Measurements from ENCODE around the gene CHI3L1. TPM values are rescaled to one million over a fixed set of nuclear protein-coding genes. Genes with fewer than 3 reads are reported as not detected.

CHI3L1 gene
- total and polyA plus RNA-seq, 8 donors = 1.7 to 12.1 (median 7.9) TPM

DNA sequence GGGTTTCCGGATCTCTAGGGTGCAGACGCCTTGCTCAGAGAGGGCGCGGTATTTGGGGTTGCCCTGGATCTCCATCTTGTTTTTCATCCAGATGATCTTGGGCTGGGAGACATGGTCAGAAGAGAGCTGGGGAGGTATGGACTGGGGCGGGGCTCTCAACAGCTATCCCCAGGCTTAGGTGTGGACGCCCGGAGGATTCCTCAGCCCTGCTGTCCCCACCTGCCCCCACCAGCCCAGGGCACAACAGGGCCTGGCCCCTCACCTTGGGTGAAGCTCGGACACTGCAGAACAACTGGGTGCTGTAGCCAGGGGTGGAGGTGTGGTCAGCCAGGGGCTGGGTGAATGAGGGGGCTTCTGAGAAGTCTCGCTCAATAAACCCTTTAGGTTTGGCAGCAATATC is 17.5 kb downstream of the CHI3L1 start:
- no peak for ATAC-seq
- Histone ChIP-seq H3K9me3 (no peaks in the 10 kb centered on the region), H3K4me1 (no peaks in the 10 kb centered on the region), H3K27ac (no peak overlapping the region), H3K27me3 (no peaks in the 10 kb centered on the region), H3K4me3 (no peak overlapping the region), H3K36me3 (no peaks in the 10 kb centered on the region)
- DNase-seq = peak in 1 of 6 donors; percentile 44
- TF ChIP-seq, protein P1, sequence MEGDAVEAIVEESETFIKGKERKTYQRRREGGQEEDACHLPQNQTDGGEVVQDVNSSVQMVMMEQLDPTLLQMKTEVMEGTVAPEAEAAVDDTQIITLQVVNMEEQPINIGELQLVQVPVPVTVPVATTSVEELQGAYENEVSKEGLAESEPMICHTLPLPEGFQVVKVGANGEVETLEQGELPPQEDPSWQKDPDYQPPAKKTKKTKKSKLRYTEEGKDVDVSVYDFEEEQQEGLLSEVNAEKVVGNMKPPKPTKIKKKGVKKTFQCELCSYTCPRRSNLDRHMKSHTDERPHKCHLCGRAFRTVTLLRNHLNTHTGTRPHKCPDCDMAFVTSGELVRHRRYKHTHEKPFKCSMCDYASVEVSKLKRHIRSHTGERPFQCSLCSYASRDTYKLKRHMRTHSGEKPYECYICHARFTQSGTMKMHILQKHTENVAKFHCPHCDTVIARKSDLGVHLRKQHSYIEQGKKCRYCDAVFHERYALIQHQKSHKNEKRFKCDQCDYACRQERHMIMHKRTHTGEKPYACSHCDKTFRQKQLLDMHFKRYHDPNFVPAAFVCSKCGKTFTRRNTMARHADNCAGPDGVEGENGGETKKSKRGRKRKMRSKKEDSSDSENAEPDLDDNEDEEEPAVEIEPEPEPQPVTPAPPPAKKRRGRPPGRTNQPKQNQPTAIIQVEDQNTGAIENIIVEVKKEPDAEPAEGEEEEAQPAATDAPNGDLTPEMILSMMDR (IDR thresholded peaks at IDR 0.05) = no peak
- FAIRE-seq = no peak
- intact Hi-C loops (cut with DNase I) = no loop called here
- 79 to 88% methylated on average over 9 of the region's 9 CpGs for WGBS, 2 donors

DNA sequence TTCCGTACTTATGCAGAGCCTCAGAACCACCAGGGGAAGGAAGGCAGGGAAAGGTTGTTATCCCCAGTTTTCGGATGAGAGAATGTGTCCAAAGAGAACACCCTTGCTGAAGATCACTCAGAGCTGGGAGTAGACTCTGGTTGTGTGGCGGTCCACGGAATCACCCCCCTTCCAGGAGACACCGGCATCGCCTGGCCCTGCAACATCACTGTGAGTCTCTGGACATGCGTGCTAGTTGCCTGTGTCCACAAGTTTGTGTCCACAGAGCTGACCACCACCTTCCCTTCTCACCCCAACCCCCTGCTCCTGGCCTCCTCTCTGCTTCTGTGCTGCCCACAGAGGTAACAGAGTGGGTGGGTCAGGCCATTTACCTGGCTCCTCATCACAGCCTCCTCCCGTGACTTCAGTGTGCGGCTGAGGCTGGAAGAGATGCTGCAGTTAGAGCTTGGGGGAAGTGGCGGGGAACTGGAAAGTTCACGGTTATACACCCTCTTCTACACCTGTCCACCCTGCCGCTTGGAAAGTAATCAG is 18.2 kb downstream of the CHI3L1 start:
- Histone ChIP-seq H3K27me3 (no peaks in the 10 kb centered on the region), H3K36me3 (no peaks in the 10 kb centered on the region), H3K27ac (no peak overlapping the region), H3K4me3 (no peak overlapping the region), H3K9me3 (no peaks in the 10 kb centered on the region), H3K4me1 (no peaks in the 10 kb centered on the region)
- DNase-seq (peak in 1 of 6 donors; percentile 29), ATAC-seq (no peak), FAIRE-seq (no peak)
- WGBS, 2 donors = 87 to 91% methylated on average over 12 of the region's 12 CpGs
- TF ChIP-seq, protein P1 (IDR thresholded peaks at IDR 0.05) = no peak
- intact Hi-C loops (cut with DNase I) = no loop called here

DNA sequence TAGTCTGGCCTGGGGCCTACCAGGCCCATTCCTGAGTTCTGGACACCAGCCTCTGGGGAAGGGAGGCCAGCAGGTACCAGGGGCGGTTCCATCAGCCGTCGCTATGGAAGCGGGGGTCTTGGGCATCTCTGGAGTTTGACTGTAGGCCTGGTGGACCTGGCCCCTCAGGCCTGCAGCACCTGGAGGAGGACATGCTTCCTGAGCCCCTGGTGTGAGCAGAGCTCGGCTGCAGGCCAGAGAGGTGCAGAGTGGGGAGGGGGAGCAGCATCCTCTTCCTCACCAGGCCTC is 18.6 kb downstream of the CHI3L1 start:
- WGBS, 2 donors = 88 to 89% methylated on average over 5 of the region's 5 CpGs
- FAIRE-seq = no peak
- ATAC-seq = no peak
- H3K36me3 ChIP-seq = no peaks in the 10 kb centered on the region
- intact Hi-C loops (cut with DNase I) = no loop called here
- no peak overlapping the region for H3K27ac ChIP-seq
- H3K9me3 ChIP-seq = no peaks in the 10 kb centered on the region
- H3K4me1 ChIP-seq = no peaks in the 10 kb centered on the region
- H3K4me3 ChIP-seq = no peak overlapping the region
- TF ChIP-seq, protein P1 (IDR thresholded peaks at IDR 0.05) = no peak
- DNase-seq = peak in 1 of 6 donors; percentile 33
- no peaks in the 10 kb centered on the region for H3K27me3 ChIP-seq

DNA sequence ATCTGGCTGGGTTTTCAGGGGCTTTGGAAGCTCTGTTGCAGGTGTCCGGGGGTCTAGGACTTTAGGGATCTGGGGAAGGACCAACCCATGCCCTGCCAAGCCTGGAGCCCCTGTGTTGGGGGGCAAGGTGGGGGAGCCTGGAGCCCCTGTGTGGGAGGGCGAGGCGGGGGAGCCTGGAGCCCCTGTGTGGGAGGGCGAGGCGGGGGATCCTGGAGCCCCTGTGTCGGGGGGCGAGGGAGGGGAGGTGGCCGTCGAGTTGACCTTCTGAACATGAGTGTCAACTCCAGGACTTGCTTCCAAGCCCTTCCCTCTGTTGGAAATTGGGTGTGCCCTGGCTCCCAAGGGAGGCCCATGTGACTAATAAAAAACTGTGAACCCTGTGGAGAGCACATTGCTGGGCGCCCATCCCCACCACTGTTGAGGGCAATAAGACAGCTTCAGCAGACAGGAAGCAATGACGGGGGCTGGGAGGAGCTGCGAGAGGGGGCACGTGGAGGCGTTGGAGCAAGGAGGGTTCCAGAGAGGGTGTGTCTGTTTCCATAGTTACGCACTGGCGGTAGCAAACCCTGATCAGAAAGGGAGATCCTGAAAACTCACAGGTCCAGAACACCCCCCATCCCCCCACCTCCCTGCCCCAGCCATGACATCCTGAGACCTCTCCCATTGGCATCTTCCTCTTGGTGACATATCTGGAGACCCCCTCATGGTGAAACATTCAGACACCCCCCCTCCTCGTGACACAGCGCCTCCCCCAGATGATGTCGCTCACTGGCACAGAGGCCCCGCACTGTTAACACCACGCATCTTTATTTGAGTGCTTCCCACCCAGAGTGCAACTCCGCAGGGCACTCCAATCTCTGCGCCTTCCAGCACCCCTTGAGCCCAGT is 19.2 kb downstream of the CHI3L1 start:
- no peak overlapping the region for H3K4me3 ChIP-seq
- no peaks in the 10 kb centered on the region for H3K27me3 ChIP-seq
- H3K4me1 ChIP-seq = no peaks in the 10 kb centered on the region
- no peak for FAIRE-seq
- H3K9me3 ChIP-seq = no peaks in the 10 kb centered on the region
- peak in 1 of 6 donors; percentile 43 for DNase-seq
- 81 to 86% methylated on average over 22 to 23 of the region's 23 CpGs for WGBS, 2 donors
- ATAC-seq = no peak
- H3K36me3 ChIP-seq = no peaks in the 10 kb centered on the region
- TF ChIP-seq, protein P1 (IDR thresholded peaks at IDR 0.05) = no peak
- H3K27ac ChIP-seq = no peak overlapping the region
- intact Hi-C loops (cut with DNase I) = no loop called here

Measured in pancreas (tissue), 10 donors.